ENCODE results near the gene RPS27L. TPM values are rescaled to one million over a fixed set of nuclear protein-coding genes. Genes with fewer than 3 reads are reported as not detected.

Gene RPS27L
- total and polyA plus RNA-seq, 8 donors, result 73.2 to 176 (median 127) TPM

GRCh38 chr15:63191895-63192618, 34.8 kb upstream of the RPS27L start:
- ATAC-seq, result no peak
- Histone ChIP-seq H3K9me3 (no peaks in the 10 kb centered on the region), H3K27ac (no peak overlapping the region), H3K4me1 (peaks cover 0 to 25% (median 6%) of the 10 kb centered on the region in 3 donors), H3K27me3 (no peaks in the 10 kb centered on the region), H3K4me3 (no peak overlapping the region), H3K36me3 (no peaks in the 10 kb centered on the region)
- no peak for TF ChIP-seq CTCF (IDR thresholded peaks at IDR 0.05)
- intact Hi-C loops (cut with DNase I), result no loop called here
- DNase-seq, result no peak
- no peak for FAIRE-seq
- WGBS, 2 donors, result 76 to 79% methylated on average over 3 of the region's 3 CpGs

GRCh38 chr15:63190769-63191649, 33.7 kb upstream of the RPS27L start:
- no peak for FAIRE-seq
- WGBS, 2 donors, result 66 to 75% methylated on average over 3 of the region's 3 CpGs
- intact Hi-C loops (cut with DNase I), result no loop called here

GRCh38 chr15:63189941-63190768, 32.9 kb upstream of the RPS27L start:
- H3K4me3 ChIP-seq, result peak overlapping the region; percentile 34 to 51 (median 44)
- H3K9me3 ChIP-seq, result no peaks in the 10 kb centered on the region
- H3K27ac ChIP-seq, result peak overlapping the region in 2 of 4 donors; percentile 22 to 60
- ATAC-seq, result peak in 1 of 4 donors; percentile 3
- intact Hi-C loops (cut with DNase I), result no loop called here
- WGBS, 2 donors, result 17 to 19% methylated on average over 10 of the region's 10 CpGs
- peaks cover 0 to 19% (median 6%) of the 10 kb centered on the region in 3 donors for H3K4me1 ChIP-seq
- H3K36me3 ChIP-seq, result no peaks in the 10 kb centered on the region
- no peak for TF ChIP-seq CTCF (IDR thresholded peaks at IDR 0.05)
- no peak for FAIRE-seq
- no peaks in the 10 kb centered on the region for H3K27me3 ChIP-seq
- DNase-seq, result no peak

More at GRCh38 chr15:63190769-63191649, 33.7 kb upstream of the RPS27L start:
- TF ChIP-seq CTCF (IDR thresholded peaks at IDR 0.05), result no peak
- DNase-seq (no peak), ATAC-seq (no peak)
- Histone ChIP-seq H3K27me3 (no peaks in the 10 kb centered on the region), H3K4me3 (peak overlapping the region in 2 of 4 donors; percentile 48 to 51), H3K9me3 (no peaks in the 10 kb centered on the region), H3K4me1 (peaks cover 0 to 25% (median 6%) of the 10 kb centered on the region in 3 donors), H3K27ac (no peak overlapping the region), H3K36me3 (no peaks in the 10 kb centered on the region)

GRCh38 chr15:63188926-63189871, 31.9 kb upstream of the RPS27L start, which contains the start of gene RAB8B:
RAB8B (plus strand) TSS chr15:63189606; CDS start chr15:63189625, 19 bp downstream.
- ATAC-seq (peak; percentile 97 to 99 (median 99)), FAIRE-seq (no peak), DNase-seq (peak; percentile 95 to 100 (median 98))
- Histone ChIP-seq H3K4me3 (peak within 1 kb of the TSS; percentile 39 to 51 (median 44)), H3K27me3 (no peaks in the 10 kb centered on the region), H3K36me3 (no peaks in the 10 kb centered on the region), H3K27ac (peak within 1 kb of the TSS in 2 of 4 donors; percentile 22 to 60), H3K4me1 (peaks cover 0 to 11% (median 0%) of the 10 kb centered on the region in 3 donors), H3K9me3 (no peaks in the 10 kb centered on the region)
- no peak for TF ChIP-seq CTCF (IDR thresholded peaks at IDR 0.05)
- WGBS, 2 donors, result 1% methylated on average over 68 to 77 of the region's 77 CpGs
- intact Hi-C loops (cut with DNase I), result no loop called here
